ENCODE data around the gene PRSS53. TPM values are rescaled to one million over a fixed set of nuclear protein-coding genes. Genes with fewer than 3 reads are reported as not detected.

Gene PRSS53
- total RNA-seq, 1 experiment from 2014 or later, result 7.7 TPM

- intact Hi-C loops (cut with micrococcal nuclease; ENCODE audit: unreplicated experiment), result no loop called here
- no TSS peak for BruUV-seq (replicated peaks)
Observed at GRCh38 chr16:31038993-31039392, 49.8 kb downstream of the PRSS53 start.

DNA sequence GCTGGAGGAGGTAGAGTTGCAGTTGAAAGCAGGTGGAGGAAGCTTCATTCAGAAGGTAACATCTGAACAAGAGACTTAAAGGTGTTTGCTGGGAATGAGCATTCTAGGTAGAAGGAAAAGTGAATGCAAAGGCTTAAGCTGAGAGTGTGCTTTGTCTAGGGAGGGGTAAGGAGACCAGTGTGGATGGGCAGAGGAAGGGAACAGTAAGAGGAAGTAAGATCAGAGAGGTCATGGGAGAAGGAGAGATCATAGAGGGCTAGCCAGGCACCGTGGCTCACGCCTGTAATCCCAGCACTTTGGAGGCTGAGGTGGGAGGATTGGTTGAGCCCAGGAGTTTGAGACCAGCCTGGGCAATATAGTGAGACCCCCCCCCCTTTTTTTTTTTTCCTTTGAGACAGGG lies 52.1 kb downstream of the PRSS53 start:
- Histone ChIP-seq H2AFZ (no peak overlapping the region), H3K4me3 (no peak overlapping the region), H3K4me2 (no peak overlapping the region), H3K9me2 (ENCODE audit: insufficient read depth) (no peaks in the 10 kb centered on the region), H4K20me1 (ENCODE audit: insufficient read depth) (peaks cover 9% of the 10 kb centered on the region), H3K9me3 (ENCODE audit: insufficient read depth, low read depth) (no peaks in the 10 kb centered on the region), H3K27me3 (ENCODE audit: insufficient read depth, low read depth) (no peaks in the 10 kb centered on the region), H3K36me3 (ENCODE audit: low read depth) (no peaks in the 10 kb centered on the region), H3F3A (ENCODE audit: insufficient read depth, low read depth) (peaks cover 12% of the 10 kb centered on the region; the same call in 1 of the 2 replicates), H3K27ac (no peak overlapping the region), H3K4me1 (replicated peaks; ENCODE audit: insufficient read depth) (peaks cover 12% of the 10 kb centered on the region), H3K79me2 (ENCODE audit: low read depth) (peaks cover 19% of the 10 kb centered on the region)
- intact Hi-C loops (cut with micrococcal nuclease; ENCODE audit: unreplicated experiment), result no loop called here
- no peak for TF ChIP-seq EZH2 (IDR thresholded peaks at IDR 0.05; ENCODE audit: low read depth)
- TF ChIP-seq, protein P1, sequence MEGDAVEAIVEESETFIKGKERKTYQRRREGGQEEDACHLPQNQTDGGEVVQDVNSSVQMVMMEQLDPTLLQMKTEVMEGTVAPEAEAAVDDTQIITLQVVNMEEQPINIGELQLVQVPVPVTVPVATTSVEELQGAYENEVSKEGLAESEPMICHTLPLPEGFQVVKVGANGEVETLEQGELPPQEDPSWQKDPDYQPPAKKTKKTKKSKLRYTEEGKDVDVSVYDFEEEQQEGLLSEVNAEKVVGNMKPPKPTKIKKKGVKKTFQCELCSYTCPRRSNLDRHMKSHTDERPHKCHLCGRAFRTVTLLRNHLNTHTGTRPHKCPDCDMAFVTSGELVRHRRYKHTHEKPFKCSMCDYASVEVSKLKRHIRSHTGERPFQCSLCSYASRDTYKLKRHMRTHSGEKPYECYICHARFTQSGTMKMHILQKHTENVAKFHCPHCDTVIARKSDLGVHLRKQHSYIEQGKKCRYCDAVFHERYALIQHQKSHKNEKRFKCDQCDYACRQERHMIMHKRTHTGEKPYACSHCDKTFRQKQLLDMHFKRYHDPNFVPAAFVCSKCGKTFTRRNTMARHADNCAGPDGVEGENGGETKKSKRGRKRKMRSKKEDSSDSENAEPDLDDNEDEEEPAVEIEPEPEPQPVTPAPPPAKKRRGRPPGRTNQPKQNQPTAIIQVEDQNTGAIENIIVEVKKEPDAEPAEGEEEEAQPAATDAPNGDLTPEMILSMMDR (conservative IDR thresholded peaks at IDR 0.05), result no peak
- DNase-seq, result no peak
- CTCF ChIA-PET, result no interaction called here
- no TSS peak for BruUV-seq (replicated peaks)
- POLR2A ChIA-PET (ENCODE audit: unreplicated experiment), result interaction anchor here (0.8 kb wide), 1 partner anchor 13 kb away, joined by 3 read pairs; no protein-coding TSS in a partner anchor

More at GRCh38 chr16:31038993-31039392, 49.8 kb downstream of the PRSS53 start:
- H3K79me2 ChIP-seq (ENCODE audit: low read depth), result peaks cover 14% of the 10 kb centered on the region
- no peak overlapping the region for H3K27ac ChIP-seq
- H3K27me3 ChIP-seq (ENCODE audit: insufficient read depth, low read depth), result no peaks in the 10 kb centered on the region
- peaks cover 5% of the 10 kb centered on the region for H3K4me1 ChIP-seq (replicated peaks; ENCODE audit: insufficient read depth)
- TF ChIP-seq EZH2 (IDR thresholded peaks at IDR 0.05; ENCODE audit: low read depth), result no peak
- TF ChIP-seq, protein P1 (conservative IDR thresholded peaks at IDR 0.05), result no peak
- H3K36me3 ChIP-seq (ENCODE audit: low read depth), result no peaks in the 10 kb centered on the region
- ChIA-PET POLR2A (ENCODE audit: unreplicated experiment) (no interaction called here), CTCF (no interaction called here)
- H2AFZ ChIP-seq, result no peak overlapping the region
- no peak for DNase-seq
- H4K20me1 ChIP-seq (ENCODE audit: insufficient read depth), result peaks cover 20% of the 10 kb centered on the region
- H3K4me2 ChIP-seq, result no peak overlapping the region
- H3K9me2 ChIP-seq (ENCODE audit: insufficient read depth), result no peaks in the 10 kb centered on the region
- H3K4me3 ChIP-seq, result no peak overlapping the region
- peaks cover 7% of the 10 kb centered on the region; the same call in 1 of the 2 replicates for H3F3A ChIP-seq (ENCODE audit: insufficient read depth, low read depth)
- no peaks in the 10 kb centered on the region for H3K9me3 ChIP-seq (ENCODE audit: insufficient read depth, low read depth)

DNA sequence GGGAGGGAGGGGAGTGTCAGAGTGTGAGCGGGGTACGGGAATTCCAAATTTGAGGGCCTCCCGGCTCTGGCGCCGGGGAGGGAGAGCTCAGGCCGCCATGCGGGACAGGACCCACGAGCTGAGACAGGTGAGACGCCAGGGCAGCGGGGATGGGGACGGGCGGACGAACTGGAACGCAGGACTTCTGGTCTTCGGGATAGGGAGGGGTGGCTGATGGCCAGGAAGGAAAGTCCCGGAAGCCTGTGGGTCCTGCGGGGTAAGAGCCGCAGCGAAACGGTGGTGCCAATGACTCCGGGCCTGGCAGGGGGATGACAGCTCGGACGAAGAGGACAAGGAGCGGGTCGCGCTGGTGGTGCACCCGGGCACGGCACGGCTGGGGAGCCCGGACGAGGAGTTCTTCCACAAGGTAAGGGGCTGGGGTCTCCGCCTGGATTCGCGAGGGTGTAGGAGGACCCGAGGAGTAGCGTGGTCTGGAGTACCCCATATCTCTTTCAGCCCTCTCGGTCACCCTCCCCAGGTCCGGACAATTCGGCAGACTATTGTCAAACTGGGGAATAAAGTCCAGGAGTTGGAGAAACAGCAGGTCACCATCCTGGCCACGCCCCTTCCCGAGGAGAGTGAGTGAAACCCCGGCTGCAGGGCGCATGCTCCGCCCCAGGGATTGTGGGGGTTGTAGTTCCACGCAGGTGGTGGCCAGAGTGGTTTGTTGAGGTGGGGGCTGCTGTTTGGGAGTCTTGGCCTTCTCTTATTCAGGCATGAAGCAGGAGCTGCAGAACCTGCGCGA lies 54.8 kb downstream of the PRSS53 start:
- 0 out of 2 replicates have a peak overlapping the region, but pooled peaks have one; percentile 10 for H3K27ac ChIP-seq
- H3K9me2 ChIP-seq (ENCODE audit: insufficient read depth), result no peaks in the 10 kb centered on the region
- peak; percentile 66 to 91 for DNase-seq
- H3F3A ChIP-seq (ENCODE audit: insufficient read depth, low read depth), result peaks cover 12% of the 10 kb centered on the region; the same call in 1 of the 2 replicates
- peaks cover 12% of the 10 kb centered on the region for H3K4me1 ChIP-seq (replicated peaks; ENCODE audit: insufficient read depth)
- peaks cover 9% of the 10 kb centered on the region for H4K20me1 ChIP-seq (ENCODE audit: insufficient read depth)
- H3K9me3 ChIP-seq (ENCODE audit: insufficient read depth, low read depth), result no peaks in the 10 kb centered on the region
- BruUV-seq (replicated peaks), result no TSS peak
- intact Hi-C loops (cut with micrococcal nuclease; ENCODE audit: unreplicated experiment), result loop anchor here (1.0 to 2.0 kb wide), 7 partner anchors 37 to 375 kb away; partner anchors contain the start of genes FBRS, HSD3B7, KAT8 and VKORC1
- no peaks in the 10 kb centered on the region for H3K27me3 ChIP-seq (ENCODE audit: insufficient read depth, low read depth)
- TF ChIP-seq EZH2 (IDR thresholded peaks at IDR 0.05; ENCODE audit: low read depth), result no peak
- TF ChIP-seq, protein P1 (conservative IDR thresholded peaks at IDR 0.05), result no peak
- peak overlapping the region; percentile 97 for H3K4me2 ChIP-seq
- peaks cover 19% of the 10 kb centered on the region for H3K79me2 ChIP-seq (ENCODE audit: low read depth)
- POLR2A ChIA-PET (ENCODE audit: unreplicated experiment), result interaction anchor here (0.6 to 0.7 kb wide), 4 partner anchors 37 to 117 kb away, joined by 3 to 6 read pairs (median 4); partner anchors contain the start of gene KAT8
- no peaks in the 10 kb centered on the region for H3K36me3 ChIP-seq (ENCODE audit: low read depth)
- H2AFZ ChIP-seq, result peak overlapping the region; percentile 98
- peak overlapping the region; percentile 87 for H3K4me3 ChIP-seq
- CTCF ChIA-PET, result interaction anchor here (0.6 kb wide), 2 partner anchors 229 to 353 kb away, joined by 3 to 5 read pairs; no protein-coding TSS in a partner anchor

Other genes starting within 250 kb of the PRSS53 start
- 59.3 and 66.9 TPM in 2 replicates for gene BCL7C, start 194.9 kb downstream of the PRSS53 start, total RNA-seq (2021)
- gene CTF1, start 192.3 kb downstream of the PRSS53 start, total RNA-seq (2021), result 11.6 and 17.0 TPM in 2 replicates
- gene FBXL19, start 165.4 kb downstream of the PRSS53 start, total RNA-seq (2021), result 70.8 and 72.7 TPM in 2 replicates
- 40.7 and 43.5 TPM in 2 replicates for gene ORAI3, start 139.9 kb downstream of the PRSS53 start, total RNA-seq (2021)
- gene SETD1A, start 131.2 kb downstream of the PRSS53 start, total RNA-seq (2021), result 29.6 and 33.2 TPM in 2 replicates
- 34.8 and 44.2 TPM in 2 replicates for gene HSD3B7, start 103.7 kb downstream of the PRSS53 start, total RNA-seq (2021)
- gene STX1B, start 78.3 kb downstream of the PRSS53 start, total RNA-seq (2021), result 3.9 and 5.6 TPM in 2 replicates
- 85.8 and 100 TPM in 2 replicates for gene STX4, start 55.4 kb downstream of the PRSS53 start, total RNA-seq (2021)
- 13.2 and 17.4 TPM in 2 replicates for gene ZNF668, start 14.7 kb downstream of the PRSS53 start, total RNA-seq (2021)
- 25.4 and 30.7 TPM in 2 replicates for gene ZNF646, start 14.5 kb downstream of the PRSS53 start, total RNA-seq (2021)
- 46.0 and 59.9 TPM in 2 replicates for gene VKORC1, start 5.9 kb upstream of the PRSS53 start, total RNA-seq (2021)
- 41.5 and 66.5 TPM in 2 replicates for gene BCKDK, start 19.4 kb upstream of the PRSS53 start, total RNA-seq (2021)
- 81.4 and 84.3 TPM in 2 replicates for gene KAT8, start 28.7 kb upstream of the PRSS53 start, total RNA-seq (2021)
- gene PRSS8, start 46.8 kb upstream of the PRSS53 start, total RNA-seq (2021), result 147 and 154 TPM in 2 replicates
- 4.1 and 6.8 TPM in 2 replicates for gene PRSS36, start 61.1 kb upstream of the PRSS53 start, total RNA-seq (2021)
- gene FUS, start 91.2 kb upstream of the PRSS53 start, total RNA-seq (2021), result 429 and 637 TPM in 2 replicates
- 72.9 and 107 TPM in 2 replicates for gene PYCARD, start 113.8 kb upstream of the PRSS53 start, total RNA-seq (2021)
- gene TRIM72, start 125.2 kb upstream of the PRSS53 start, total RNA-seq (2021), result 0.09 TPM in 1 of 2 replicates, not detected in the other
- not detected in 2 replicates for gene PYDC1, start 128.2 kb upstream of the PRSS53 start, total RNA-seq (2021)
- gene ITGAM, start 171.0 kb upstream of the PRSS53 start, total RNA-seq (2021), result 0.90 and 1.3 TPM in 2 replicates